Mucosa of gallbladder (tissue), 1 donor: ENCODE data around the gene ACBD6. TPM values are rescaled to one million over a fixed set of nuclear protein-coding genes. Genes with fewer than 3 reads are reported as not detected.
"Not testable (repeated sequence)": the region's sequence is repeated elsewhere in the genome, so short reads cannot be mapped to it uniquely, and the experiment has no call there.

Source experiments
- DNase-seq: peaks from one replicate; pipeline ENCODE4 v3.0.0-alpha.2; 2020; ENCODE audit warnings: low spot score
- total RNA-seq: library from RNA; stranded (reverse); gene quantifications from one replicate; pipeline ENCODE4 v1.2.1, GENCODE V29; 2021
- donor health status: DM: no; HTN: no; CAD: no.

ACBD6 gene
- total RNA-seq, 1 donor from 2014 or later: 27.1 TPM

GRCh38 chr1:180415985-180416633 is 86.3 kb downstream of the ACBD6 start:
- no peak for DNase-seq

DNA sequence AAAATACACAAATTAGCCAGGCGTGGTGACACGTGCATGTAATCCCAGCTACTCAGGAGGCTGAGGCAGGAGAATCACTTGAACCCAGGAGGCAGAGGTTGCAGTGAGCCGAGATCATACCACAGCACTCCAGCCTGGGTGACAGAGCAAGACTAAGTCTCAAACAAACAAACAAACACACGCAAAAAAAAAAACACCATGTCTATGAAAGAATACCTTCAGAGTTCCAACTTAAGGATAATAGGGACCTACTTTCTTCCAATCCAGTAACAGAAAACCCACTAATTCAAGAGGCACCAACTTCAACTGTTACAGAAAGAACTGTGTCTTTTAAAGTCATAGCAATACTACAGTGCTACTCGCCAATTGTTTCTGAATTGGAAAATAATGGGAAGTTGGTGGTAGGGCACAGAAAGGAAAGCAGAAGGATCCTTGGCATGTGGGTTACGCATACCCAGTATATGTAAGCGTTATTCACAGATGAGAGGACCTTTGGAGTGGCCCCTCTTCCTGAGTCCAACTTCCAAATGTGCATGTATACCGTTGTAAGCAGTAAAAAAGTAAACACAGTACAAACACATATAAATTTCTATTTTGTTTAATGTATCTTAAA is 87.0 kb downstream of the ACBD6 start:
- no peak for DNase-seq

- DNase-seq: no peak
These were observed 89.8 kb downstream of the ACBD6 start for GRCh38 chr1:180412583-180412982.

GRCh38 chr1:180408128-180408527 is 94.2 kb downstream of the ACBD6 start:
- DNase-seq: not testable (repeated sequence)

DNA sequence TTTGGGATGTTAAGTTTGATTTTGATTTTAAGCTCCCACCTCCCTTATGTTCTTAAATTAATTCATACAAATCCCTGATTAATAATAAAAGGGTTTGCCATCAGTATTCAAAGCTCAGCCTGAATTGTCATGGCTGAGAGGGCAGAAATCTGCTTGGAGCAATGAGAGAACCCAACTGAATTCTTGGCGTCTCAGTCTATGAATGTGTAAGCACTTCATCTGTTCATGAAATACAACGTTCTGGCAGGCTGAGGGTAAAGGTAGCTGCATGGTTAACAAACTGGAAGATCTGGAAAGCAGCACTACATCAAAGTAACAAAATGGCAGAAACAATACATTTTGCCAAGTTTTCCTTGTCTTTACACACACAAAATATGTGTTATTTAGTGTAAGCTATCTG is 95.3 kb downstream of the ACBD6 start:
- DNase-seq: no peak

- no peak for DNase-seq
These were observed 99.8 kb downstream of the ACBD6 start for GRCh38 chr1:180402551-180402950.

DNA sequence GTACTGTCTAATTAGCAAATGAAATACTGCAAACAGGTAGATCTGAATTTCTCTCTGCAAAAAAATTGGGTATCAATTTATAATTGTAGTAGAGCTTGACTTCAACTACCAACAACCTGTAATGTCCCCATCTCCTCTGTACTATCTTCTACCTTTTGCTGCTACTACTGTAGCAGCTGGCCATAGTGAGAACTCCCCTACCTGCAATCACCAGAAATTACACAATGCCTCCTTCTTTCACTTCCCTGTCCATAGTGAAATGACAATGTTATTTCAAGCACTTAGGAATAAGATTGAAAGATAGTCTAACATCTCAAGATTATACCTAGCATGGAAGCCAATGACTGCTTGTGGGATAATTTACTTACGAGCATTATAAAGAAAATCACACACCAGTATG is 100.4 kb downstream of the ACBD6 start:
- no peak for DNase-seq

- DNase-seq: no peak
These were observed 105.2 kb downstream of the ACBD6 start for GRCh38 chr1:180397175-180397574.

DNA sequence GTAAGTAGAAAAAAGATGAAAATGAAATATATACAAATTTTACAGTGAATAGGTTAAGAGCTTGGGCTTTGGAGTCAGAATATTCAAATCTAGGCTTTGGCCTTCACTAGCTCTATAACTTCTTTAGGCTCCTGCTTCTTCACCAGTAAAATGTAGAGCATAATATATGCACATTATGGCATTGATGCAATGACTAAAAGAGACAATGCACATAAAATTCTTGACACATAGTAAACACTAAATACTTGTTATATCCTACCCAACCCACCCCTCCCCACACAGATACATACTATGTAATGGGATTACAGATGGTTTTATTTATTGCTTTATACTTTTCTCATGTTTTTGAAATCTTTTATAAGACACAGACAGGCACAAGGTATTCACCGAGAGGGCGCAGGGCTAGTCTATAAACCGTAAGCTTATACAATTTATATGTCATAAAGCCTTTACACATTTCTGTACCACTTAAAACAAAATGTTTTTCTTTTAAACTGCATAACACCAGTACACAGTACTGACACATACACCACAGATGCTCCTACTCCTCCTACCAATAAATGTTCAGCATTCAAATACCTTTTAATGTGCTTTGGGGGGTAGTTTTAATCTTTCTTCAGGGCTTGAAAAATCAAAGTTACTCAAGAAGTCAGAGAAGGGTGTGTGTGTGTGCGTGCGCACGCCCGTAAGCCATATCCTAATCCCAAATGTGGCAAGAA is 109.8 kb downstream of the ACBD6 start:
- no peak for DNase-seq

DNA sequence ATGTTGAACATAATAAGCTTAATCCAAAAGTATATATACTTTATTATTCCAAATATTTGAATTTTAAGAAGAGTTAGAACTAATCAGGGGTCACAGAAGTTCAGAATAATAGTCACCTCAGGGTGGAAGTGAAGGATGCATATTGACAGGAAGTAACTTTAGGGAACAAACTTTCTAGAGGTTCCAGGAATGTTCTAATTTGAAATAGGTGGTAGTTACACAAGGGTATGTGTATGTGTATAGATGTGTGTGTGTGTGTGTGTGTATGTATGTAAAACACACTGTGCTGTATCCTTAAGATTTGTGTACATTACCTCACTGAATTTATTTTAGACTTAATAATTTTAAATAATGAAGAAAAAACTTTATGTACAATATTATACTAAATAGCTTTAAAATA is 110.4 kb downstream of the ACBD6 start:
- no peak for DNase-seq

DNA sequence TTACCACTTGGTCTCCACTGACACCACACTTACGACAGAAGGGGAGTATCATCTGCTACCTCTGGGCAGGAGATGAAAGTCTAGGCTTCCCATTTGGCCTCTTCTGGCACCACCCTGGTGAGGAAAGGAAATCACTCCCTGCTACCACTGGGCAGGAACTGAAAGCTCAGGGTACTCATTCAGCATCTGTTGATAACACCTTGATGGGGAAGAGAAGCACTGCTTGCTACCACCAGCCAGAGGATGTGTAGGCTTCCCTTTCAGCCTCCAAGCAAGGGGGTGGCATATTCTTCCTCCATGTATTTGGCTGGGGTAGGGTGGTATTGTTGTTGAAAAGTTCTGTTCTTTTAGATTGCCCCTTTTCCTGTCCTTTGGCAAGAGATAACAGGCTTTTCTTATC is 115.0 kb downstream of the ACBD6 start:
- no peak for DNase-seq

- no peak for DNase-seq
These were observed 115.5 kb downstream of the ACBD6 start for GRCh38 chr1:180386745-180387367.

DNA sequence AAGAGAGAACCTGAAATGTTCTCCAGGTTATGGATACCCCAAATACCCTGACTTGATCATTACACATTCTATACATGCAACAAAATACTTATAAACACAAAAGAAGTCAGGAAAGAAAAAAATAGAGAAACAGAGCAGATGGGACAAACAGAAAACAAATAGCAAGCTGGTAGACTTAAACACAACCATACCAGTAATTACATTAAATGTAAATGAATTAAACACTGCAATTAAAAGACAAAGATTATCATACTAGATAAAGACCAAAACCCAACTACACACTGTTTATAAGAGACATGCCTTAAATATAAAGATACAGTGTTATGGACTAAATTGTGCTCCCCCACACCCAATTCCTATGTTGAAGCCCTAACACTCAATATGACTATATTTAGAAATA is 117.2 kb downstream of the ACBD6 start:
- DNase-seq: no peak

DNA sequence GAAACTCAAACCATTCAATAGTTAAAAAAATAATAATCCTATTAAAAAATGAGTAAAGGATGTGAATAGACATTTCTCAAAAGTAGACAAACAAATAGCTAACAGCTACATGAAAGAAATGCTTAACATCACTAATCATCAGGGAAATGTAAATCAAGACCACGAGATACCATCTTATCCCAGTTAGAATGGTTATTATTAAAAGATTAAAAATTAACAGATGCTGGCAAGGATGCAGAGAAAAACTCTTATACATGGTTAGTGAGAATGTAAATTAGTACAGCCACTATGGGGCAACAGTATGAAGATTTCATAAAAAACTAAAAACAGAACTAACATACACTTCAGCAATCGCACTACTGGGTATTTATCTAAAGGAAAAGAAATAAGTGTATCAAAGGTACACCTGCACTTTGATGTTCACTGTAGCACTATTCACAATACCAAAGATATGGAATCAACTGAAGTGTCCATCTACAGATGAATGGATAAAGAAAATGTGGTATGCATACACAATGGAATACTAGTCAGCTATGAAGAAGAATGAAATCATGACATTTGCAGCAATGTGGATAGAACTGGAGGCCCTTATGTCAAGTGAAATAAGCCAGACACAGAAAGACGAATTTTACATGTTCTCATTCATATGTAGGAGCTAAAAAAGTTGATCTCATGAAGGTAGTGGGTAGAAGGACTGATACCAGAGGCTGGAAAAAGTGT is 117.9 kb downstream of the ACBD6 start:
- no peak for DNase-seq

DNA sequence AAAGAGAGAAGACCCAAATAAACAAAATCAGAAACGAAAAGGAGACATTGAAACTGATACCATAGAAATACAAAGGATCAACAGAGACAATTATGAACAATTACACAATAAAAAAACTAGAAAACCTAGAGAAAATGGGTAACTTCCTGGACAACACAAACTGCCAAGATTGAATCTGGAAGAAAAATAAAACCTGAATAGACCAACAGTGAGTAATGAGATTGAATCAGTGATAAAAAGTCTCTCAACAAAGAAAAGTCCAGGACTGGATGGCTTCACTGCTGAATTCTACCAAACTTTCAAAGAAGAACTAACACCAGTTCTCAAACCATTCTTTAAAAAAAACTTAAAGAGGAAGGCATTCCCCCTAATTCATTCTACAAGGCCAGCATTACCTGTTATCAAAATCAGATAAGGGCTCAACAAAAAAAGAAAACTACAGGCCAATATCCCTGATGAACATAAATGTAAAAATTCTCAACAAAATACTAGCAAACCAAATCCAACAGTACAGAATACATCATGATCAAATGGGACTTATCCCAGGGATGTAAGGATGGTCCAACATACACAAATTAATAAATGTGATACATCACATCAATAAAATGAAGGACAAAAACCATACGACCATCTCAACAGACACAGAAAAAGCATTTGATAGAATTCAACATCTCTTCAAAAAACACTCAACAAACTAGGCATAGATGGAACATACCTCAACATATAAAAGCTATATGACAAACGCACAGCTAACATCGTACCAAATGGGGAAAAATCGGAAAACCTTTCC is 119.9 kb downstream of the ACBD6 start:
- DNase-seq: no peak

- DNase-seq: no peak
These were observed 121.2 kb downstream of the ACBD6 start for GRCh38 chr1:180381184-180381580.

GRCh38 chr1:180380259-180381183 is 121.9 kb downstream of the ACBD6 start:
- no peak for DNase-seq

DNA sequence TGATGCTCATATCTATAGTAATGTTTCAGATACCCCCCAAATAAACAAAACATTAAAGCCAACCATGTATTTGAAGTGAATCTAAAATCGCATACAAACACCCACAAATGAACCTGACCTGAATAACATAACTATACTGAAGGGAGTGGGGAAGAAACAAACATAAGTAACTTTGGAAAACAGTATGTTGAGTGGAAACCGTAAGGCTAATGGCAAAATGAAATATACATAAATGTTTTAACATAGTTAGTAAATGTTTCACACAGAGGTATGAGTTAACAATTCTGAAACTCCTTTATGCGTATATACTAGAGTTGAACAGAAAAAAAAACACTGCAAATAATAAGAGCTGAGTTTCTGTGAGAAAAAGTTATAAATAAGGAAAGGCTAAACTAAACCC is 125.6 kb downstream of the ACBD6 start:
- DNase-seq: no peak

DNA sequence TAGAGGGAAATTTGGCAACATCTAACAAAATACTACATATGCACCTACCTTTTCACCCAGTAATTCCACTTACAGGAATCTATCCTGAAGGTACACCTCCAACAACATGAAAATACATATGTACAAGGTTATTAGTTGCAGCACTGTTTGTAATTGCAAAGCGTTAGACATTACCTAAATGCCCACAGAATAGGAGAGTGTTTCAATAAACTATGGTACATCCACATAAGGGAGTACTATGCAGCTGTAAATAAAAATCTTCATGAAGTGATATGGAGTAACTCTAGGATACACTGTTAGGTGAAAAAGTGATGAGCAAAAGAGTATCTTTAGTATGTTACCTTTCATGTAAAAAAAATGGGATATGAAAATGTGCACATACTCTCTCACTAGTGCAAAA is 126.1 kb downstream of the ACBD6 start:
- no peak for DNase-seq

- DNase-seq: peak; percentile 24
These were observed 129.6 kb downstream of the ACBD6 start for GRCh38 chr1:180372728-180373127.
